WTC11 (cell line): ENCODE results near the gene LCN1. TPM values are rescaled to one million over a fixed set of nuclear protein-coding genes. Genes with fewer than 3 reads are reported as not detected.

ENCODE experiments used
- ATAC-seq: fragments of 200-7000 bp; cut with Tn5 transposase; 2 replicates; pipeline ENCODE4 v1.10.0; 2021; ENCODE audit warnings: mild to moderate bottlenecking, moderate library complexity
- CTCF ChIA-PET: fragments of 300-600 bp; sonication (Branson Sonifier 250); formaldehyde crosslinking; loops from one replicate; lab custom pipeline; 2021; ENCODE audit warnings: antibody characterized with exemption; lab: Charles Lee
- POLR2A ChIA-PET: fragments of 350-600 bp; sonication (Branson Sonifier 250); formaldehyde crosslinking; loops from one replicate; lab custom pipeline; 2021; ENCODE audit warnings: antibody characterized with exemption; lab: Charles Lee
- DNase-seq: peaks from one replicate; pipeline ENCODE4 v3.0.0; 2021; ENCODE audit warnings: low spot score
- H3K27ac Mint-ChIP-seq: 2 replicates; pipeline ENCODE4 v1.8.0; 2021; ENCODE audit warnings: mixed read lengths
- H3K27me3 Mint-ChIP-seq: 2 replicates; pipeline ENCODE4 v1.8.0; 2021; ENCODE audit warnings: low read depth, mild to moderate bottlenecking, moderate library complexity, mixed read lengths
- H3K36me3 Mint-ChIP-seq: 2 replicates; pipeline ENCODE4 v1.8.0; 2021; ENCODE audit warnings: mixed read lengths
- H3K4me1 Mint-ChIP-seq: 2 replicates; pipeline ENCODE4 v1.8.0; 2022; ENCODE audit warnings: mixed read lengths
- H3K4me3 Mint-ChIP-seq: 2 replicates; pipeline ENCODE4 v1.8.0; 2021; ENCODE audit warnings: mild to moderate bottlenecking, moderate library complexity, mixed read lengths
- H3K9me3 Mint-ChIP-seq: 2 replicates; pipeline ENCODE4 v1.8.0; 2021; ENCODE audit warnings: mixed read lengths
- ARID4B ChIP-seq: sonication (generic); formaldehyde crosslinking; IDR thresholded peaks from 2 replicates; pipeline ENCODE4 v1.8.0; 2023; ENCODE audit warnings: missing genetic modification reagents, mild to moderate bottlenecking, borderline replicate concordance
- ATF3 ChIP-seq: sonication (generic); formaldehyde crosslinking; conservative IDR thresholded peaks from 2 replicates; pipeline ENCODE4 v1.8.1; 2022; ENCODE audit warnings: mild to moderate bottlenecking, missing genetic modification reagents
- CBFB ChIP-seq: sonication (generic); formaldehyde crosslinking; IDR thresholded peaks from 2 replicates; pipeline ENCODE4 v1.8.1; 2022; ENCODE audit warnings: mild to moderate bottlenecking, low read depth, missing genetic modification reagents
- CTCF ChIP-seq: fragments of 200-600 bp; IDR thresholded peaks from 2 replicates; pipeline ENCODE4 v1.8.0; 2022; ENCODE audit warnings: antibody characterized with exemption
- ELF4 ChIP-seq: sonication (generic); formaldehyde crosslinking; IDR thresholded peaks from 2 replicates; pipeline ENCODE4 v1.8.1; 2022; ENCODE audit warnings: low read depth, mild to moderate bottlenecking, moderate library complexity, missing genetic modification reagents
- EMX1 ChIP-seq: fragments of 250-450 bp; sonication (Bioruptor Pico); IDR thresholded peaks from 2 replicates; pipeline ENCODE4 v1.8.0; 2021; ENCODE audit warnings: mild to moderate bottlenecking
- MYBL2 ChIP-seq: sonication (generic); formaldehyde crosslinking; IDR thresholded peaks from 2 replicates; pipeline ENCODE4 v1.8.1; 2023; ENCODE audit warnings: mild to moderate bottlenecking, moderate library complexity, missing genetic modification reagents
- NFYB ChIP-seq: sonication (generic); formaldehyde crosslinking; conservative IDR thresholded peaks from 2 replicates; pipeline ENCODE4 v1.8.0; 2022; ENCODE audit warnings: low read depth, missing genetic modification reagents
- PREB ChIP-seq: sonication (generic); formaldehyde crosslinking; IDR thresholded peaks from 2 replicates; pipeline ENCODE4 v1.8.1; 2022; ENCODE audit warnings: mild to moderate bottlenecking, missing genetic modification reagents, moderate library complexity, borderline replicate concordance
- RELA ChIP-seq: sonication (generic); formaldehyde crosslinking; IDR thresholded peaks from 2 replicates; pipeline ENCODE4 v1.8.1; 2022; ENCODE audit warnings: missing genetic modification reagents, mild to moderate bottlenecking, borderline replicate concordance
- RORB ChIP-seq: fragments of 250-450 bp; sonication (Bioruptor Pico); IDR thresholded peaks from 2 replicates; pipeline ENCODE4 v1.9.0; 2021; ENCODE audit warnings: mild to moderate bottlenecking
- TP53 ChIP-seq: sonication (generic); formaldehyde crosslinking; IDR thresholded peaks from 2 replicates; pipeline ENCODE4 v1.8.1; 2023; ENCODE audit warnings: mild to moderate bottlenecking, missing genetic modification reagents
- USF2 ChIP-seq: sonication (generic); formaldehyde crosslinking; IDR thresholded peaks from 2 replicates; pipeline ENCODE4 v1.8.1; 2023; ENCODE audit warnings: mild to moderate bottlenecking, missing genetic modification reagents, moderate library complexity
- ZMAT4 ChIP-seq: fragments of 250-450 bp; sonication (Bioruptor Pico); IDR thresholded peaks from 2 replicates; pipeline ENCODE4 v1.9.0; 2021; ENCODE audit warnings: mild to moderate bottlenecking
- ZNF416 ChIP-seq: fragments of 250-450 bp; sonication (Bioruptor Pico); IDR thresholded peaks from 2 replicates; pipeline ENCODE4 v1.9.0; 2021; ENCODE audit warnings: mild to moderate bottlenecking, inconsistent platforms
- ZSCAN18 ChIP-seq: fragments of 250-450 bp; sonication (Bioruptor Pico); IDR thresholded peaks from 2 replicates; pipeline ENCODE4 v2.1.2; 2022; ENCODE audit warnings: mild to moderate bottlenecking, moderate library complexity
- total RNA-seq: library from RNA; stranded (reverse); gene quantifications from 3 replicates; pipeline ENCODE4 v1.2.3, GENCODE V29; 2021

The LCN1 gene
- total RNA-seq, 1 experiment from 2014 or later: not detected

- ChIA-PET POLR2A (no interaction called here), CTCF (no interaction called here)
Measured at GRCh38 chr9:135562235-135562745, 41.0 kb downstream of the LCN1 start.

More at GRCh38 chr9:135562235-135562745, 41.0 kb downstream of the LCN1 start:
- Mint-ChIP-seq H3K27ac (no peak overlapping the region), H3K27me3 (no peaks in the 10 kb centered on the region), H3K4me3 (no peak overlapping the region), H3K4me1 (no peaks in the 10 kb centered on the region; the same call in 1 of the 2 replicates), H3K36me3 (no peaks in the 10 kb centered on the region), H3K9me3 (no peaks in the 10 kb centered on the region)
- ATAC-seq (no peak), DNase-seq (no peak)
- TF ChIP-seq ZNF416 (CRISPR knock-in tag) (no peak), ATF3 (CRISPR knock-in tag) (no peak), CTCF (no peak), ZMAT4 (CRISPR knock-in tag) (no peak), TP53 (CRISPR knock-in tag) (no peak), CBFB (CRISPR knock-in tag) (no peak), MYBL2 (CRISPR knock-in tag) (no peak), PREB (CRISPR knock-in tag) (no peak), ZSCAN18 (CRISPR knock-in tag) (no peak), NFYB (CRISPR knock-in tag) (no peak), EMX1 (CRISPR knock-in tag) (no peak), ARID4B (CRISPR knock-in tag) (no peak), RORB (CRISPR knock-in tag) (no peak), USF2 (no peak), ELF4 (CRISPR knock-in tag) (no peak), RELA (no peak)
